Urothelium cell line (cell line): ENCODE measurements around the gene OTUD7B.
A peak's percentile ranks its signal among the peaks of the same experiment; 100 is the strongest.

Experiments
- DNase-seq: peaks from one replicate; pipeline ENCODE4 v3.0.0; 2011; ENCODE audit warnings: low spot score, mixed read lengths
- FAIRE-seq: peaks from 2 replicates; lab custom pipeline; 2011; peaks lifted over from hg19 to GRCh38; lab: Jason Lieb, UNC

Gene OTUD7B

DNA sequence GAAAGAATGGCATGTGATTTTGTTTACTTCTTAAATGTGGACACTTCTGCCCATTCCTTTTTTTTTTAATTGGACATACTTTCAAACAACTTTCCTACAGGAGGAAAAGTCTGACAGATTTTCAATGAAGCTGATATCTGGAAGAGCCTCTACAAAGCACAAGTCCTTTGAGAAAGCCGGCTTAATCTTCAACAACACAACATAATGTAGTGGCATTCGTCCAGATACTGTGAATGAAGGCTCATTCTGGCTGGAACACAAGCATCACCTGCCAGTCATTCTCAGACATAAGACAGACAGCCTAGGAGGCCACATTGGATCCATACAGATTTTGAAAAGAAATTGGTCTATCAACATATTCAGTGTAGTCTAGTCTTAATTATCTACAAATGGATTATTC lies 4.9 kb downstream of the OTUD7B start:
- no peak for FAIRE-seq
- DNase-seq: no peak

DNA sequence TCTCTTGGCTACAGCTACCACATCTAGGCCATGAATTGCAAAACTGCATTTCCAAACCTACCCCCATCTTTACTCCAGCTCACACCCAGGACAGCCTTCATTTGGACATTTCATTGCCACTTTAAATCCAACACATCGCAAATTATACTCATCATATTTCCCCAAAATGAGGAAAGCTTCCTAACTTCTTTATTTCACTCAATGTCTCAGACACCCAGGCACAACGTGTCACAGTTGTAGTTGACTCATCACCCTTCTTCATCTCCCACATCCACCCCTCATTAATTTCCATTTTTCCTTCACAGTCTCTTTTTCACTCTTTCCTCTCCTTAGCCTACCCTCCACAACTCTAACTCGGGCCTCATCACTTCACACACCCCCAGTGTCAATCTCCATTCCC lies 6.7 kb downstream of the OTUD7B start:
- FAIRE-seq (no peak), DNase-seq (no peak)

DNA sequence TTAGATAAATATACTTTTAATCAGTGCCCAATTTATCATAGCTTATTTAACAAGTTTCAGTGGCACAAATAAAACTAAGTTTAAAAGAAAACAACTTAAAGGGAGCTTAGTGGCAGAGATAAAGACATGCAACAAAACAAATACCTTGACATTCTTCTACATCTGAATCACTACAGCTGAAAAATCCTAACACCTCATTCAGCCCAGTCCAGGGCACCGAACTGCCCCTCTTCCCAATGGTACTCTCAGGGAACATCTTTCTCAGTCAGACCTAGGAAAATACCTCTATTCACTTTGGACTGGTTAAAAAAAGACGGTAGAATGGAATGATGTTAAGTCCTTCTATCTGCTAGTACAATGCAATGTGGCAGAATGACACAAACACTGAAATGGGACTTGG lies 8.3 kb downstream of the OTUD7B start:
- FAIRE-seq (no peak), DNase-seq (no peak)

DNA sequence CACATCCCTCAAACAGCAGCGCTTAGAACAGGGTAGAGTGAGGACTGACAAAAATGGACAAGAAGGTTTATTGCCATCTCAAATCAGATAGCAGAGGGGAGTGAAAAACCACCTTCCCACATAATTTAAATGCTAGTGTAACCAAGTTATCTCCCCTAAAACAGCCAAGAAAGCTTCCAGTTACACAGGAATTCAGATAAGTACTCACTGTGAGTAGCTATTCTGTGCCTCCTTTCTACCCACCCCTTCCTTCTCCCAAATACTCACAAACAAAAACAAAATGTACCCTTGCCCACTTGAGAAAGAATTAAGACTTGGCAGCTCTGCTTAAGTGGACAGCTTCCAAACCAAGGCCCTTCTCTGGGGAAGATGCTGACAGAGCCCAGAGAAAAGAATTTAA lies 9.1 kb downstream of the OTUD7B start:
- FAIRE-seq: no peak

DNA sequence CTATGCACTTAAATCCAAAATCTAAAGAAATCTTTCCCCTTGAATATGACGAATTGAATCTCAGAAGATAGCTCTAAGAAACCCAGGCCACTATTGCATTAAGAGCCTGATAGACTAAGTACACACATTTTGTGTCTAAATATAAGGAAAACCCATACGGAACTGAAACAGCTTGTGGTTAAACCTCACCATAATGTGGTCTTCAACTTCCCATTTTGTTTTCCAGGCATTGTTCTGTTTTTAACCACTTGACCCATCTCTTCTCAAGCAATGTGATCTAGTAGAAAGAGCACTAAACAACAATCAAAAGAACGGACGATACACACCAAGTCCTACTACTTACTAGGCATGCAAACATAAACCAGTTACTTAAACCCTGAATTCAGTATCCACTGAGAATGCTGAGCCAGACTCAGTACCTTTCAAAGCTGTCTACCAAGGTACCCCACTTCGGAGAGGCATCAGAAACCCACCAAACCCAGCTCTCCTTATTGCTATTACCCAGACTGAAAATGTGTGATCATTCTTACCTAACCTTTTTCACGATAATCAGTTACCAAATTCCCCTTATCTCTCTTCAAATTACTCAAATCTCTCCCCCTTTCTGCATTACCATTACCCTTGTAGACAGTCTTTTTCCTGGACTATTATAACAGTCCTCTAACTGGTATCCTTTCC lies 12.8 kb downstream of the OTUD7B start:
- FAIRE-seq (no peak), DNase-seq (no peak)

More for the DNA sequence above, 9.1 kb downstream of the OTUD7B start:
- no peak for DNase-seq

GRCh38 chr1:149995927-149996326 lies 14.6 kb downstream of the OTUD7B start:
- no peak for DNase-seq
- no peak for FAIRE-seq

DNA sequence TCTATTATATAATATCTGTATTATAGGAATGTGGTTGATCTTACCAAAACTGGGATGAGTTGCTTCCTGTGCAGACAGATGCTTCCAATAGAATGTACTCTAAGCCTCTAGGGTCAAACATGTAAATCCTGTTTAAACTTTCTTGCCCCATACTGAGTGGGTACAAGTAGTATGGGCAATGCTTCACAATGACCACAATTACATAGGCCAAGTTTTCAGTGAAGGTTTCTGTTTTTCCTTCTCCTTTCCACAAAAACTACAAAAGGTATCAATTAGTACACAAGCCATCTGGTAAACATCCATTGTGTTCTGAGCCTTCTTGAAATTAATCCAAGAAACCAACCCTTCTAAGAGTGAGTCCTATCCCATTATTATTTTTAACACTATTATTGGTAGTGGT lies 16.8 kb downstream of the OTUD7B start:
- no peak for DNase-seq
- FAIRE-seq: no peak

DNA sequence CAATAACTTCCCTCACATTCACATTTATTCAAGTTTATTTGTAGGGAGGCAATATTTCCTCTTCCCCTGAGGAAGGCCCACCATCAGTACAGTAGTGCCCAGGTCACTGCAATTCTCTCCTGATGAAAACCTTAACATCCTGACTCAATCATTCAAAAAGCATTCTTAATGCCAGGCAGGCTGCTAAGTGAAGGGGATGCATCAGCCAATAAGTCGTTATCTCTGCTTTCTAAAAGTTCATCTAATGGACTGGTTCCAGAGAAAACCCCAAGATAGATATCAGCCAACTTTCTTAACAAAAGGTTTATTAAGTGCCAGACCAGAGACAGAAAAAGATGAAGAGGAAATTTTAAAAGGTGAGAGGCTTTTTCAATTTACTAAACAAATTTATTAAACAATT lies 17.3 kb downstream of the OTUD7B start:
- FAIRE-seq (no peak), DNase-seq (no peak)

DNA sequence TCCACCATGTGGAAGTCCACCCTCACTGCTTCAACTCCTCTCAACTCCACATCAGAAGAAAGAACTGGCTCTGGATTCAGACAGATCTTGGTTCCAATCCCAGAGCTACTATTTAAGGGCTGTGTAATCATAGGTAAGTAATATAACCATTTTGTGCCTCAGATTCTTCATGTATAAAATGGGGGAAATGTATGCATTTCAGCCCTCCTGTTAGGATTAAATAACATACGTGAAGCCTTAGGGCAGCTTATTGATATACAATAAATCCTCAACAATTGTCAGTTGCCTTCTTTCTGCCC lies 23.3 kb downstream of the OTUD7B start:
- DNase-seq: no peak
- FAIRE-seq: no peak

DNA sequence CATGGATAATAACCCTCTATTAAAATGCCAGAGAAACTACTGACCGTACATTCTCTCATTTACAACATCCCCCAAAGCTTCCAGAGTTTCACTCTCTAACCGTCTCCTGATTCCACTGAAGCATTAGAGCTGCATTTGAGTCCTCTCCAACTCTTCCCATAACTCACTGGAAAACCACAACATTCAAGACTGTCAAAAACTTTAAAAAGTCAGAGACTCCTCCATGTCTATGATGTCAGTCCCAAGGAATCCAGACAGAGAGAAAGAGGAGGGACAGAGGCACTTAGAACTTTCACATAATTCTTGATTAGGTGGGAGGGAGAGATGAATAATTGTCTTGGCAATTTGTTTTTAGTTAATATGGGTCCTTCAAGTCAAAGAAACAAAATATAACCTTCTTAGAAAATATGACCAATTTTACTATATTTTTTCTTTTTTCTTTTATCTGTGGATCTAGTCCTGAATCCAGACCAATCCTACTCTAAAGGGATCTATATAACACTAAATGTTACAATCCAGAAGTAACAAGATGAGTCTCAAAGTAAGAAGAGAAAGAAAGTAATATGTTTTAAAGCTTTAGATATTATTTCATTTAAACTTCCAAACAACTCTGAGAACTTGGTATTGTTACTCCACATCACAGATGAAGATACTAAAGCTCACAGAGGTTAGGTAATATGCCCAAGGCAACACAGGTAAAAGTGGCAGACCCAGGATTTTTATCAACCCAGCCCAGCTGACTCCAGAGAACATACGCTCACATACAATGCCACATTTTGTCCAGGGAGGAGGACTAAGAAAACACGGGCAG lies 23.8 kb downstream of the OTUD7B start:
- FAIRE-seq: no peak
- peak; percentile 74 for DNase-seq

DNA sequence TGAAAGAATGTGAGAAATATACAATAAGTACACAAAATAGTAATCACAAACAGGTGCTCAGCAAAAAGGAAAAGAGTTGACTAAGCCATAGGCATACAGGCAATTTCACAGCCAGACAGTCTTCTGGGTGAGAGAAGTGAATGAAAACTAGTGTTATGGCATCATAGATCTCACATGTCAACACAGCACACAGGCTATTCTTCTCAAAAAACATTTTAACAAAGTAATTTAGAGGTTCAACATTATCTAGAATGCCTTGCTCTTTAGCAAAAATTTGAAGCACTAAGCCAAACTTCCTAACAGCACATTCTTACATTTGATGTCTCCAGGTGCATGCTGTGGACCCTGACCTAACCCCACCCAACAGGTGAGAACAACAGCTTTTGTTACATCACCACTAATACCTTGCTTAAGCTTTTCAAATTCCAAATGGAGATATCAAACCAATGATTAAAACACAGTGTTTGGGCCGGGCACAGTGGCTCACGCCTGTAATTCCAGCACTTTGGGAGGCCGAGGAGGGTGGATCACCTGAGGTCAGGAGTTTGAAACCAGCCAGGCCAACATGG lies 30.5 kb downstream of the OTUD7B start:
- DNase-seq: no peak
- FAIRE-seq: no peak

DNA sequence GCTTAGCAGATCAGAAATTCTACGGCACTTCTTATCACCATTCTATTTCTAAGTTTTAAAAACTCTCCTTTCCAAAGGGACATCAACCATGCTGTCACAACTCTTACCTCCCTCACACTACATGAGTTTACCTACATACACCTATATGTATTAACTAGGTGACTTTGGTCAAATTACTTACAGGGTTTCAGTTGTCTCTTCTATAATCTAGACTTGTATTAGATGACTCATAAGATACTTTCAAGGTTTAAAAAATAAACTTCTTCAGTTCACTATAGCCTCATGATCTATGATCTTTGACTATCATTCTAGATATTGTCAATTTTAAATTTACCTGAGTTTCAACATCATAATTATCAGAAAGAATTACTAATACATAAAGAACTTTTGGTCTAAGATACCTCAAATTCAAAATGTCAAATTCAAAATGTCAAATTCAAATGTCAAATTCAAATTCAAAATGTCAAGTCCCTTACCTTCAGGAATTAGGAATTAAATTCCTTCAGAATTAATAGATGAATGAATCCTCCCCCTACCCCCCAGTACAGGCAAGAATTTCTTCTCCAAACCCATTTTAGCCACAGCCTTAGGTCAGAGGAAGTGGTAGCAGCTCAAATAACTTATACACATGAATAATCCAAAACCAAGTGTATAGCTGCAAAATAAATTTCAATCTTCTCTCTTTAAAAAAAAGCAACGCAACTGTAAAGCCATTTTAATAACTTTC lies 31.1 kb downstream of the OTUD7B start:
- FAIRE-seq (no peak), DNase-seq (no peak)

DNA sequence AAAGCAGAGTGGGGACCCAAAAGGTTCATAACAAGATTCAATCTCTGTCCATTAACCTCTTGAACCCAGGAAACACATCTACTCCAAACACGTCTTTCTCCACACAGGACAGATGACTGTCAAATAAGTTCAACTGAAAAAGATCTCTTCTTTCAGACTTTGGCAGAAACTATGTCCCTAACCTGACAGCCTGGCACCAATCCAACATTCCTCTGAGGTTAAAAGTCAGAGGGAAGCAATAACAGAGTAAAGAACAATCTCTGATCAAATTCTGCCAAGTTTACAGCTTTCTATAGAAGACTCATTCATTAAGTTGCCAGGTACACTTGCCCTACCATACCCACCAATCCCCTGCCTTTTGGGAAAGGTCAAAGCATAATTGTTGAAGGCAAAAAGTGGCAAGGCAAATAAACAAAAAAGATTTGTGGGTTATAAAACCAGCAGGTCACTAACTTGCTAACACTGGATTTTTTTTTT lies 31.9 kb downstream of the OTUD7B start:
- FAIRE-seq (no peak), DNase-seq (peak; percentile 31)

DNA sequence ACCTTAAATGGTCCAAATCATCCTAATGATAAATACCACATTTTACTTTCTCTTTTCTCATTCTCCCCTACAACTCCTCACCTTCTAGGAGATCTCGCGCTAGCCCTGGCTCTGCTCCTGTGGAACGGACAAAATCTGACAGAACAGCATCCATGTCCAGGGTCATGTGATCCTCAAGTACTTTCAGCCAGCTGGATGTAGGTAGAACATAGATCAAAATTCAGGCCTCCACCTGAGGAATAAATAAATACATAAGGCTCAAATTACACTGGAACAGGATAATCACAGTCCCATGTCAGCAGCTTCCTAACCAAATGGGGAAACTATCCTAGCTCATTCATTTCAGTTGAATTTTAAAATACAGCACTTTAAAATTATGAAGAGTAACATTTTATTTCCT lies 33.2 kb downstream of the OTUD7B start:
- DNase-seq (no peak), FAIRE-seq (no peak)

DNA sequence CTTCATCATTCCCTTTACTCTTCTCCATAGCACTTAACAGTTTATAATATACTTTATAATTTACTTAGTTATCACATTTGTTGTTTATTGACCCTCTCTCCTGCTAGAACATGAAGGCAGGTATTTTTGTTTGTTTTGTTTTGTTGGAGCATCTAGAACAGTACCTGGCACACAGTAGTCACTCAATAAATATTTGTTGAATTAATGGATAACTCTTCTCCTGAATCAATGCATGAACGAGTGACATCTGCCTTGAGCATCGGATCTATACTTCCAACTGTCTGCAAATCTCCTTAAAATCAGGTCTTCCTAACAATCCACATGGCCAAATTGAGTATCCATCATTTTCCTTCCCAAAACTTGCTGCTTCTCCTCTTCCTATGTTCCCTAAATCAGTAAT lies 38.0 kb downstream of the OTUD7B start:
- FAIRE-seq (no peak), DNase-seq (no peak)

DNA sequence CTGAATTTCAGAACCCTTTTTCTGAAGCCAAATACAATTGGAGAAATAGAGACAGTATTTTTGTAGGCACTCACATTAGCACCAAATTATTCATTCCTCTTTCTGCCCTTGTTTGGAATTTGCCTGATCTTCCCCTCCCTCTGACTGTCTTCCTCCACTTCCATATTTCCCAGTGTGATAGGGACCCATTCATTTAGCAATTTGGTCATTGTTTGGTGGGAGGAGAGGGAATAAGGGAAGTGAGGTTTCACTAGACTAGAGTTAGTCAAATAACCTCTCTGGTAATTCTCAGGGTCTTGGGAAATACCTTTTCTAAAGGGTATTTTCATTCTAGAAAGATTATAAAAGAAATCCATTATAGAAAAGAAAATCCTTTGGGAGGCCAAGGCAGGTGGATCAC lies 42.9 kb downstream of the OTUD7B start:
- FAIRE-seq: no peak

DNA sequence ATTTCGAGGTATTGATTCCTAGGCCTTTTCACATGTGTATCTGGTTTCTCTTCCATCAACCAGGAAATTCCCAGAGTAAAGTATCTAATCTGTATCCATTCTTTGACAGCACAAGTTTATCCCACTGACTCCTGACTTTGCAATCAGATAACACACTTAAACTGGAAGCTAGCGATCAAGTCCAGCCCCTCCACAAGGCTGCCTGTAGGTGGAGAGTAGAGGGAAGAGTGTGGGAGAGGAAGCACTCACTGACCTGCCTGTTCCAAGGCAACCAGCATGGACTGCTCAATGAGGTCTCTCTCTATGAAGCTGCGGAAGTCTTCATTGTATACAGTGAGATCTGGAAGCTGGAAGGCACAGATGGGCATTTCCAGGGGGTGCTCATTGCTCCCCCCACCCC lies 43.5 kb downstream of the OTUD7B start:
- no peak for DNase-seq

More for the DNA sequence above, 42.9 kb downstream of the OTUD7B start:
- DNase-seq: no peak

GRCh38 chr1:149966405-149966804 lies 44.1 kb downstream of the OTUD7B start:
- DNase-seq (no peak), FAIRE-seq (no peak)

More for the DNA sequence above, 43.5 kb downstream of the OTUD7B start:
- FAIRE-seq: no peak

GRCh38 chr1:149965440-149965839 lies 45.1 kb downstream of the OTUD7B start:
- no peak for FAIRE-seq
- DNase-seq: no peak

- no peak for FAIRE-seq
- no peak for DNase-seq
These were observed 47.2 kb downstream of the OTUD7B start for GRCh38 chr1:149963358-149963757.

DNA sequence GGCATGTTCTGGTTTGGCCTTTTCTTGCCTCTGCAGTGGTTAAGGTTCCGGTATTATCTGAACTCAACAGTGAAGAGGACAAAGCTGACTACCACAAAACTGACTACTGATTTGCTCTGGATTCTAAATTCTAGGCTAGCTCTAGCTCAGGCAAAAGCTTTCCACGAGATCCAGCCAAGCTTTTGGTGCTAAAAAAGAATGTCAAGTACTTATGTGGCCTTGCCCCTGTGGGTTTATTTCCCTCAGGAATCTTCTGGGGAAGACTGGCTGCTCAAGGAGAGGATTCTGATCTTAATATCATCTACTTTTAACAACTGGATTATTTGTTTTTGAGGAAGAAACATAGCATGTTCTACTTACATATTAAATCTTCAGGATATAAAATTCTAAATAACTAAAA lies 47.8 kb downstream of the OTUD7B start:
- no peak for FAIRE-seq
- DNase-seq: no peak
